K562 (cell line): ENCODE data around the gene CCN5. TPM values are rescaled to one million over a fixed set of nuclear protein-coding genes. Genes with fewer than 3 reads are reported as not detected.

Experiments
- ATAC-seq: fragments of 200-7000 bp; cut with Tn5 transposase; 3 replicates; pipeline ENCODE4 v1.9.1; 2020; ENCODE audit warnings: moderate library complexity
- BruUV-seq: library from RNA; stranded (reverse); fragments of 400-500 nt; replicated peaks from 2 replicates; lab custom pipeline; 2021; lab: Mats Ljungman, UMichigan
- CTCF ChIA-PET: fragments of 300-600 bp; formaldehyde crosslinking; extraction: SDS; loops from one replicate; lab custom pipeline; 2021; ENCODE audit warnings: low intra/inter-chr PET ratio; lab: Yijun Ruan, JAX
- POLR2A ChIA-PET: fragments of 300-600, 350-650 bp; sonication (Branson Sonifier 250); formaldehyde crosslinking; extraction: SDS; loops from one replicate; lab custom pipeline; 2021; ENCODE audit warnings: antibody characterized with exemption, inconsistent platforms; lab: Yijun Ruan, JAX
- DNase-seq, 4 experiments: peaks; one replicate each; pipeline versions ENCODE4 v3.0.0 to v3.0.0-alpha.2; 2011 to 2018; ENCODE audit warnings: low spot score in 3 of 4, mixed read lengths in 3 of 4; ENCODE audit errors: extremely low read depth in 1 of 4
- FAIRE-seq: peaks from 2 replicates; lab custom pipeline; 2011; peaks lifted over from hg19 to GRCh38; lab: Jason Lieb, UNC
- H2AFZ ChIP-seq: 2 replicates; pipeline ENCODE4 v1.6.0; 2011; ENCODE audit warnings: low read depth, low read length, control low read depth, inconsistent platforms
- H3K27ac ChIP-seq: fragments of 200-600 bp; 3 replicates; pipeline ENCODE4 v1.8.0; 2011; ENCODE audit warnings: low read depth, mild to moderate bottlenecking, control low read depth, inconsistent platforms, low read length, moderate library complexity, mixed read lengths; ENCODE audit errors: extremely low read depth
- H3K27me3 ChIP-seq, 2 experiments: fragments of 300-600 bp in 1 of 2; 2 replicates in 1 of 2; 3 replicates in 1 of 2; pipeline versions ENCODE4 v1.6.0 to v1.8.0; 2011; ENCODE audit warnings: inconsistent platforms in 2 of 2, low read length in 2 of 2, mild to moderate bottlenecking in 1 of 2, mixed read lengths in 1 of 2, moderate library complexity in 1 of 2; ENCODE audit not compliant: control insufficient read depth in 2 of 2, insufficient read depth in 2 of 2
- H3K36me3 ChIP-seq: fragments of 300-600 bp; 3 replicates; pipeline ENCODE4 v1.8.0; 2011; ENCODE audit warnings: mild to moderate bottlenecking, low read length, inconsistent platforms; ENCODE audit not compliant: control insufficient read depth, insufficient read depth
- H3K4me1 ChIP-seq, 2 experiments: fragments of 200-600 bp in 1 of 2; replicated peaks in 1 of 2; 2 replicates in 1 of 2; 3 replicates in 1 of 2; pipeline versions ENCODE4 v1.5.1 to v1.8.0; 2011; ENCODE audit warnings: inconsistent platforms in 2 of 2, low read length in 2 of 2, mild to moderate bottlenecking in 1 of 2, mixed read lengths in 1 of 2, moderate library complexity in 1 of 2; ENCODE audit not compliant: control insufficient read depth in 2 of 2, insufficient read depth in 2 of 2
- H3K4me2 ChIP-seq: 2 replicates; pipeline ENCODE4 v1.6.1; 2011; ENCODE audit warnings: low read length, control low read depth, inconsistent platforms, mixed read lengths; ENCODE audit not compliant: insufficient read depth
- H3K4me3 ChIP-seq: fragments of 200-600 bp; sonication (generic), shearing (Covaris generic); 2 replicates; pipeline ENCODE4 v1.5.1; 2016; ENCODE audit warnings: control low read depth, inconsistent platforms
- H3K79me2 ChIP-seq: fragments of 200-600 bp; 3 replicates; pipeline ENCODE4 v1.8.0; 2011; ENCODE audit warnings: low read length, inconsistent platforms; ENCODE audit not compliant: control insufficient read depth, insufficient read depth
- H3K9ac ChIP-seq, 2 experiments: 2 replicates each; pipeline versions ENCODE4 v1.6.0 to v1.6.1; 2011; ENCODE audit warnings: low read depth in 2 of 2, low read length in 2 of 2, control low read depth in 1 of 2, inconsistent platforms in 1 of 2, mild to moderate bottlenecking in 1 of 2, mixed read lengths in 1 of 2; ENCODE audit not compliant: insufficient read depth in 1 of 2
- H3K9me1 ChIP-seq: one replicate; pipeline ENCODE4 v1.6.0; 2011; ENCODE audit warnings: inconsistent platforms, mild to moderate bottlenecking, low read length, moderate library complexity; ENCODE audit not compliant: control insufficient read depth, insufficient read depth
- H3K9me3 ChIP-seq: replicated peaks from 2 replicates; pipeline ENCODE4 v1.5.1; 2011; ENCODE audit warnings: low read depth, low read length, inconsistent platforms; ENCODE audit not compliant: control insufficient read depth, insufficient read depth
- H4K20me1 ChIP-seq: replicated peaks from 2 replicates; pipeline ENCODE4 v1.6.1; 2011; ENCODE audit warnings: low read length, inconsistent platforms, mixed read lengths; ENCODE audit not compliant: control insufficient read depth, insufficient read depth
- ARID3A ChIP-seq: IDR thresholded peaks from 2 replicates; pipeline ENCODE4 v1.6.1; 2012; ENCODE audit warnings: low read depth, low read length, improper control_type of control experiment, borderline replicate concordance
- CEBPG ChIP-seq, 3 experiments: fragments of 200-800 bp in 1 of 3; sonication (Bioruptor generic) in 1 of 3; sonication (generic) in 1 of 3; formaldehyde crosslinking in 1 of 3; IDR thresholded peaks in 2 of 3; conservative IDR thresholded peaks in 1 of 3; 2 replicates each; pipeline versions ENCODE4 v1.6.1 to v1.8.0; 2016 to 2022; ENCODE audit warnings: missing compliant biosample characterization in 2 of 3, missing genetic modification characterization in 2 of 3, mild to moderate bottlenecking in 1 of 3, missing genetic modification reagents in 1 of 3
- EP400 ChIP-seq: fragments of 450-650 bp; IDR thresholded peaks from 2 replicates; pipeline ENCODE4 v1.6.1; 2017; ENCODE audit warnings: antibody characterized with exemption, mild to moderate bottlenecking, moderate library complexity
- KDM2B ChIP-seq: fragments of 250-450 bp; sonication (Bioruptor Pico); IDR thresholded peaks from 2 replicates; pipeline ENCODE4 v1.8.0; 2021; ENCODE audit warnings: mild to moderate bottlenecking, moderate library complexity
- KDM4B ChIP-seq, 2 experiments: fragments of 450-650 bp in 1 of 2; sonication (generic) in 1 of 2; IDR thresholded peaks; 2 replicates each; pipeline ENCODE4 v1.6.1; 2016 to 2017; ENCODE audit warnings: borderline replicate concordance in 2 of 2, antibody characterized with exemption in 1 of 2, low read depth in 1 of 2, mild to moderate bottlenecking in 1 of 2
- L3MBTL2 ChIP-seq: fragments of 450-650 bp; IDR thresholded peaks from 2 replicates; pipeline ENCODE4 v1.6.1; 2016; ENCODE audit warnings: mild to moderate bottlenecking, moderate library complexity
- NFIC ChIP-seq: fragments of 450-650 bp; IDR thresholded peaks from 2 replicates; pipeline ENCODE4 v1.6.1; 2017; ENCODE audit warnings: mild to moderate bottlenecking, inconsistent platforms
- NR4A1 ChIP-seq, 2 experiments: fragments of 250-450 bp in 1 of 2; fragments of 450-650 bp in 1 of 2; sonication (Bioruptor Pico) in 1 of 2; IDR thresholded peaks; 2 replicates each; pipeline versions ENCODE4 v1.4.0 to v1.6.1; 2016 to 2020; ENCODE audit warnings: mild to moderate bottlenecking in 2 of 2, missing compliant biosample characterization in 1 of 2, missing genetic modification characterization in 1 of 2, moderate library complexity in 1 of 2
- RBM34 ChIP-seq: fragments of 200-400 bp; formaldehyde crosslinking; IDR thresholded peaks from 2 replicates; pipeline ENCODE4 v1.6.1; 2018; ENCODE audit warnings: low read length, borderline replicate concordance; ENCODE audit not compliant: insufficient read depth
- WGBS: fragments of 100-300 bp; shearing (Covaris generic); methylation state at CpG from one replicate; pipeline ENCODE4 v1.1.6; 2016; ENCODE audit warnings: low coverage, mixed read lengths; ENCODE audit not compliant: insufficient coverage; ENCODE audit errors: missing lambda C conversion rate; 5-methylcytosine and 5-hydroxymethylcytosine counted together
- in situ Hi-C: fragments of 300-500 bp; cut with MboI; formaldehyde crosslinking; loops from 4 replicates; pipeline ENCODE4 v1.15.0; 2018; ENCODE audit warnings: inconsistent platforms, mixed read lengths
- intact Hi-C: fragments of 100-400 bp; cut with micrococcal nuclease; formaldehyde crosslinking; loops from 2 replicates; pipeline ENCODE4 v1.14.2; 2022
- polyA plus RNA-seq, 8 experiments: library from polyadenylated mRNA; depleted of rRNA in 4 of 8; stranded (reverse) in 5 of 8; unstranded in 3 of 8; fragments of >200 nt; fragmentation: Nextera tagmentation in 2 of 8; fragmentation: Illumina TruSeq in 1 of 8; extraction: Ambion mirVana in 2 of 8; extraction: Trizol in 1 of 8; gene quantifications; 2 replicates each; pipeline versions ENCODE4 v1.2.1 to v1.2.3, GENCODE V29; 2011 to 2014; ENCODE audit warnings: inconsistent platforms in 1 of 8, missing spikeins in 1 of 8
- total RNA-seq, 7 experiments: library from RNA; depleted of rRNA in 6 of 7; stranded (reverse); fragments of >200 nt in 6 of 7; fragmentation: Illumina TruSeq in 2 of 7; extraction: Trizol in 2 of 7; gene quantifications; 2 replicates each; pipeline versions ENCODE4 v1.2.1 to v1.2.3, GENCODE V29; 2011 to 2021; ENCODE audit warnings: low replicate concordance in 1 of 7

CCN5 gene
- total and polyA plus RNA-seq, 9 of the 15 experiments (the other 6 are each of a cell fraction or from before 2014, with no cell fraction given): not detected

GRCh38 chr20:44728801-44729443, 13.8 kb downstream of the CCN5 start:
- FAIRE-seq: no peak
- H3K9me1 ChIP-seq: no peaks in the 10 kb centered on the region
- H2AFZ ChIP-seq: no peak overlapping the region
- no peaks in the 10 kb centered on the region for H3K36me3 ChIP-seq
- BruUV-seq: no TSS peak
- H3K4me2 ChIP-seq: no peak overlapping the region
- H3K4me1 ChIP-seq: peaks cover 0 to 10% of the 10 kb centered on the region in 2 experiments; a peak in 2 of 5 replicates
- WGBS: 2% methylated on average over 9 of the region's 9 CpGs
- CTCF ChIA-PET: interaction anchor here (1.4 kb wide), 1 partner anchor 45 kb away, joined by 7 read pairs; no protein-coding TSS in a partner anchor
- POLR2A ChIA-PET: no interaction called here
- no peak for ATAC-seq
- peaks cover 29 to 54% of the 10 kb centered on the region in 2 experiments for H3K27me3 ChIP-seq
- peaks cover 7% of the 10 kb centered on the region; the same call in 1 of the 2 replicates for H4K20me1 ChIP-seq
- TF ChIP-seq CEBPG (CRISPR knock-in tag; IDR thresholded peaks at IDR 0.05) (no peak), CEBPG (tag; conservative IDR thresholded peaks at IDR 0.05 in 1 of 2, IDR thresholded peaks at IDR 0.05 in 1 of 2) (peak in 1 of 2 experiments; percentile 53; a peak in 1 of 4 replicates), KDM2B (CRISPR knock-in tag) (no peak), NFIC (peak; percentile 36)
- TF ChIP-seq, all 486 proteins: peak for 2
- in situ Hi-C loops: no loop called here
- H3K9me3 ChIP-seq: no peaks in the 10 kb centered on the region
- H3K79me2 ChIP-seq: no peaks in the 10 kb centered on the region
- no peak overlapping the region for H3K27ac ChIP-seq
- H3K4me3 ChIP-seq: no peak overlapping the region
- no peak for DNase-seq
- H3K9ac ChIP-seq: no peak overlapping the region
- intact Hi-C loops: no loop called here

GRCh38 chr20:44730441-44730840, 15.3 kb downstream of the CCN5 start:
- Histone ChIP-seq H3K9ac (no peak overlapping the region), H4K20me1 (peaks cover 6% of the 10 kb centered on the region; the same call in 1 of the 2 replicates), H3K79me2 (no peaks in the 10 kb centered on the region), H3K27me3 (peaks cover 21 to 41% of the 10 kb centered on the region in 2 experiments), H3K4me2 (no peak overlapping the region), H2AFZ (no peak overlapping the region), H3K4me1 (peaks cover 0 to 4% of the 10 kb centered on the region in 2 experiments; a peak in 2 of 5 replicates), H3K9me1 (no peaks in the 10 kb centered on the region), H3K9me3 (no peaks in the 10 kb centered on the region), H3K27ac (no peak overlapping the region), H3K4me3 (no peak overlapping the region), H3K36me3 (no peaks in the 10 kb centered on the region)
- no peak for TF ChIP-seq KDM4B (IDR thresholded peaks at IDR 0.05; ENCODE audit: borderline replicate concordance in 2 of 2, low read depth in 1 of 2)
- TF ChIP-seq RBM34: no peak
- no peak for TF ChIP-seq NR4A1 (CRISPR knock-in tag; IDR thresholded peaks at IDR 0.05)
- TF ChIP-seq NR4A1 (tag; IDR thresholded peaks at IDR 0.05): no peak
- TF ChIP-seq L3MBTL2: no peak
- TF ChIP-seq EP400: no peak
- TF ChIP-seq ARID3A: no peak
- FAIRE-seq (no peak), DNase-seq (no peak), ATAC-seq (no peak)
- POLR2A ChIA-PET: interaction anchor here (0.9 to 1.0 kb wide), 2 partner anchors 18 to 40 kb away, joined by 3 to 4 read pairs; no protein-coding TSS in a partner anchor
- intact Hi-C loops: loop anchor here (5.0 kb wide), 2 partner anchors 137 to 513 kb away; no protein-coding TSS in a partner anchor
- no TSS peak for BruUV-seq
- CTCF ChIA-PET: interaction anchor here (6.8 kb wide), 1 partner anchor 45 kb away, joined by 58 read pairs; no protein-coding TSS in a partner anchor
- in situ Hi-C loops: no loop called here
- 9% methylated on average over 2 of the region's 2 CpGs for WGBS
